Endodermal cell (in vitro differentiated cells): ENCODE data around the gene STIM1. TPM values are rescaled to one million over a fixed set of nuclear protein-coding genes. Genes with fewer than 3 reads are reported as not detected.

Source experiments
- DNase-seq: peaks from one replicate; pipeline ENCODE4 v3.0.0-alpha.2; 2017
- H3K27ac ChIP-seq: 2 replicates; pipeline ENCODE4 v1.5.1; 2013; ENCODE audit warnings: mild to moderate bottlenecking, low read depth, low read length, moderate library complexity
- H3K27me3 ChIP-seq: 2 replicates; pipeline ENCODE4 v1.6.1; 2013; ENCODE audit warnings: mild to moderate bottlenecking, low read length, moderate library complexity; ENCODE audit not compliant: insufficient read depth, control insufficient read depth, poor library complexity, severe bottlenecking
- H3K36me3 ChIP-seq: 2 replicates; pipeline ENCODE4 v1.7.0; 2013; ENCODE audit warnings: mild to moderate bottlenecking, low read length, moderate library complexity; ENCODE audit not compliant: control insufficient read depth, insufficient read depth
- H3K4me1 ChIP-seq: one replicate; pipeline ENCODE4 v1.7.0; 2013; ENCODE audit warnings: low read length; ENCODE audit not compliant: control insufficient read depth, insufficient read depth
- H3K4me3 ChIP-seq: 2 replicates; pipeline ENCODE4 v1.5.1; 2013; ENCODE audit warnings: mild to moderate bottlenecking, low read length, moderate library complexity
- H3K9ac ChIP-seq: 2 replicates; pipeline ENCODE4 v1.6.1; 2013; ENCODE audit warnings: mild to moderate bottlenecking, low read length, moderate library complexity; ENCODE audit not compliant: poor library complexity, severe bottlenecking; ENCODE audit errors: extremely low read depth
- H3K9me3 ChIP-seq: 2 replicates; pipeline ENCODE4 v1.6.1; 2013; ENCODE audit warnings: mild to moderate bottlenecking, low read length, moderate library complexity; ENCODE audit not compliant: control insufficient read depth
- H3K27ac Mint-ChIP-seq: 2 replicates; pipeline ENCODE4 v1.8.0; 2020; ENCODE audit warnings: mixed read lengths
- H3K27me3 Mint-ChIP-seq: 2 replicates; pipeline ENCODE4 v1.8.0; 2021; ENCODE audit warnings: mild to moderate bottlenecking, mixed read lengths; ENCODE audit not compliant: insufficient read depth
- H3K36me3 Mint-ChIP-seq: 2 replicates; pipeline ENCODE4 v1.8.0; 2020; ENCODE audit warnings: low read depth, mixed read lengths
- H3K4me1 Mint-ChIP-seq: 2 replicates; pipeline ENCODE4 v1.8.0; 2020; ENCODE audit warnings: mixed read lengths
- H3K4me3 Mint-ChIP-seq: 2 replicates; pipeline ENCODE4 v1.8.0; 2020; ENCODE audit warnings: mild to moderate bottlenecking, moderate library complexity, mixed read lengths
- H3K9me3 Mint-ChIP-seq: 2 replicates; pipeline ENCODE4 v1.8.0; 2020; ENCODE audit warnings: mild to moderate bottlenecking, mixed read lengths
- CTCF ChIP-seq: fragments of 200-600 bp; sonication (generic); conservative IDR thresholded peaks from 2 replicates; pipeline ENCODE4 v1.5.0; 2021; ENCODE audit warnings: antibody characterized with exemption, mild to moderate bottlenecking
- WGBS, 2 experiments: methylation state at CpG; one replicate each; pipeline versions ENCODE4 v1.1.5 to v1.1.7; 2013; ENCODE audit warnings: missing lambda C conversion rate in 2 of 2, mixed read lengths in 1 of 2; ENCODE audit not compliant: insufficient coverage in 1 of 2, insufficient read length in 1 of 2; 5-methylcytosine and 5-hydroxymethylcytosine counted together
- total RNA-seq, 2 donors: library from RNA; stranded (reverse); fragmentation: NEBNext Ultra II Directional in 1 of 2; extraction: Animal tissue kit (Norgen Biotek cat#: 25700) in 1 of 2; gene quantifications; 2 replicates in 1 of 2; 3 replicates in 1 of 2; pipeline ENCODE4 v1.2.1, GENCODE V29; 2021

The STIM1 gene
- total RNA-seq, 2 donors from 2014 or later = 20.9 to 27.9 TPM

GRCh38 chr11:3834664-3835461, 20.6 kb upstream of the STIM1 start:
- no peak overlapping the region for H3K4me3 ChIP-seq
- H3K27me3 Mint-ChIP-seq = no peaks in the 10 kb centered on the region
- H3K27ac Mint-ChIP-seq = peak overlapping the region; percentile 2
- H3K27ac ChIP-seq = no peak overlapping the region
- H3K4me1 ChIP-seq = peaks cover 19% of the 10 kb centered on the region
- WGBS, 2 experiments = 89 to 96% methylated on average over 2 to 6 of the region's 7 CpGs
- peaks cover 34% of the 10 kb centered on the region for H3K4me1 Mint-ChIP-seq
- no peak for TF ChIP-seq CTCF
- no peaks in the 10 kb centered on the region for H3K27me3 ChIP-seq
- H3K4me3 Mint-ChIP-seq = no peak overlapping the region
- H3K36me3 ChIP-seq = peaks cover 53% of the 10 kb centered on the region
- no peak overlapping the region for H3K9ac ChIP-seq
- no peaks in the 10 kb centered on the region for H3K9me3 ChIP-seq
- DNase-seq = no peak
- H3K9me3 Mint-ChIP-seq = no peaks in the 10 kb centered on the region
- H3K36me3 Mint-ChIP-seq = peaks cover 26% of the 10 kb centered on the region

- no peak overlapping the region for H3K27ac ChIP-seq
- no peaks in the 10 kb centered on the region for H3K27me3 ChIP-seq
- Mint-ChIP-seq H3K27ac (peak overlapping the region; percentile 30), H3K9me3 (no peaks in the 10 kb centered on the region), H3K4me1 (peaks cover 37% of the 10 kb centered on the region), H3K4me3 (no peak overlapping the region), H3K27me3 (no peaks in the 10 kb centered on the region), H3K36me3 (peaks cover 18% of the 10 kb centered on the region)
- no peak overlapping the region for H3K4me3 ChIP-seq
- no peaks in the 10 kb centered on the region for H3K9me3 ChIP-seq
- DNase-seq = no peak
- peaks cover 19% of the 10 kb centered on the region for H3K4me1 ChIP-seq
- WGBS, 2 experiments = 94 to 100% methylated on average over 1 to 4 of the region's 4 CpGs
- peaks cover 45% of the 10 kb centered on the region for H3K36me3 ChIP-seq
- H3K9ac ChIP-seq = no peak overlapping the region
- TF ChIP-seq CTCF = no peak
These were observed 19.7 kb upstream of the STIM1 start for GRCh38 chr11:3835751-3836150.

GRCh38 chr11:3836903-3837302, 18.6 kb upstream of the STIM1 start:
- Mint-ChIP-seq H3K9me3 (no peaks in the 10 kb centered on the region), H3K36me3 (peaks cover 11% of the 10 kb centered on the region), H3K4me3 (no peak overlapping the region), H3K4me1 (peaks cover 34% of the 10 kb centered on the region), H3K27ac (no peak overlapping the region), H3K27me3 (no peaks in the 10 kb centered on the region)
- peaks cover 19% of the 10 kb centered on the region for H3K4me1 ChIP-seq
- H3K4me3 ChIP-seq = no peak overlapping the region
- no peaks in the 10 kb centered on the region for H3K27me3 ChIP-seq
- no peak for TF ChIP-seq CTCF
- 97% methylated on average over 4 of the region's 5 CpGs; no CpG with 5 or more reads in 1 of the 2 experiments for WGBS, 2 experiments
- H3K36me3 ChIP-seq = peaks cover 33% of the 10 kb centered on the region
- H3K9ac ChIP-seq = no peak overlapping the region
- H3K9me3 ChIP-seq = no peaks in the 10 kb centered on the region
- H3K27ac ChIP-seq = no peak overlapping the region
- no peak for DNase-seq
